ENCODE results near the gene GJA4.

GJA4 gene

DNA sequence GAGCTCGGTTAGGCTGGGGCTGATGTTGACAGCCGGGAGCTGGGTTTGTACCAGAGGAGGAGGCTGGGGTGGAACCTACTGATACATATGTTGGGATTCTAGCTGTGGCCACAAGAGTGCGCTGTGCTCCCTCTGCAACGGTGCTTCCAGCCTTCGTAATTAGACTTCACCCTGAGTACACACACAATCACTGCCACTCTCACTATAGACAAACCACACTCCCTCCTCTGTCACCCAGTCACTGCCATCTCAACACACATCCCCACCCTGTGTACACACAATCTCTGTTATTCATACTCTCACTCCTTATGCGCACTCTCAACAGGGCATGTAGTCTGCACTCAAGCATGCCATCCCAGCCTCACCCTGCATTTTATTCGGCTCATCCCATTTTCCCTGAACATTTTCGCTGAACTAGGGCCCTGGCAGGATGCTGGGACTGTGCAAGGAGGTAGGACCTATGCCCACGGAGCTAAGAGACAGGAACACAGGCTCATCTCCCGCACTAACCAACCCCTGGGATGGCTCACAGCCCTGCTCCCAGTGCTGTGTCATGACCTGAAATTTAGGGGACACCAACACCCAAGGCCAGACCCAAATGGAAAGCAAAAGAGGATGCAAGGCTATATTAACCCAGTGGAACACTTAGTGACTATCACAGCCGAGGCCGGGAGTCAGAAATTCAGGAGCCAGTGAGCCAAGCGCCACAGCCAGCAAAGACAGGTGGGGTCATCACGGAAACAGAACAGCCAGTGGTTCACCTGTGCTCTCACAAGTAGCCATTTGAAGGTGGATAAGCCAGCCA, 6.1 kb upstream of the GJA4 start:
- no peak for TF ChIP-seq MYC (IDR thresholded peaks at IDR 0.05; ENCODE audit: low read depth, low read length)
- TF ChIP-seq, protein P1, sequence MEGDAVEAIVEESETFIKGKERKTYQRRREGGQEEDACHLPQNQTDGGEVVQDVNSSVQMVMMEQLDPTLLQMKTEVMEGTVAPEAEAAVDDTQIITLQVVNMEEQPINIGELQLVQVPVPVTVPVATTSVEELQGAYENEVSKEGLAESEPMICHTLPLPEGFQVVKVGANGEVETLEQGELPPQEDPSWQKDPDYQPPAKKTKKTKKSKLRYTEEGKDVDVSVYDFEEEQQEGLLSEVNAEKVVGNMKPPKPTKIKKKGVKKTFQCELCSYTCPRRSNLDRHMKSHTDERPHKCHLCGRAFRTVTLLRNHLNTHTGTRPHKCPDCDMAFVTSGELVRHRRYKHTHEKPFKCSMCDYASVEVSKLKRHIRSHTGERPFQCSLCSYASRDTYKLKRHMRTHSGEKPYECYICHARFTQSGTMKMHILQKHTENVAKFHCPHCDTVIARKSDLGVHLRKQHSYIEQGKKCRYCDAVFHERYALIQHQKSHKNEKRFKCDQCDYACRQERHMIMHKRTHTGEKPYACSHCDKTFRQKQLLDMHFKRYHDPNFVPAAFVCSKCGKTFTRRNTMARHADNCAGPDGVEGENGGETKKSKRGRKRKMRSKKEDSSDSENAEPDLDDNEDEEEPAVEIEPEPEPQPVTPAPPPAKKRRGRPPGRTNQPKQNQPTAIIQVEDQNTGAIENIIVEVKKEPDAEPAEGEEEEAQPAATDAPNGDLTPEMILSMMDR (IDR thresholded peaks at IDR 0.05; ENCODE audit: low read depth, low read length), result peak; percentile 87
- no peak overlapping the region for H3K4me3 ChIP-seq (ENCODE audit: low read depth, low read length)
- DNase-seq (ENCODE audit: low read depth), result peak; percentile 71

DNA sequence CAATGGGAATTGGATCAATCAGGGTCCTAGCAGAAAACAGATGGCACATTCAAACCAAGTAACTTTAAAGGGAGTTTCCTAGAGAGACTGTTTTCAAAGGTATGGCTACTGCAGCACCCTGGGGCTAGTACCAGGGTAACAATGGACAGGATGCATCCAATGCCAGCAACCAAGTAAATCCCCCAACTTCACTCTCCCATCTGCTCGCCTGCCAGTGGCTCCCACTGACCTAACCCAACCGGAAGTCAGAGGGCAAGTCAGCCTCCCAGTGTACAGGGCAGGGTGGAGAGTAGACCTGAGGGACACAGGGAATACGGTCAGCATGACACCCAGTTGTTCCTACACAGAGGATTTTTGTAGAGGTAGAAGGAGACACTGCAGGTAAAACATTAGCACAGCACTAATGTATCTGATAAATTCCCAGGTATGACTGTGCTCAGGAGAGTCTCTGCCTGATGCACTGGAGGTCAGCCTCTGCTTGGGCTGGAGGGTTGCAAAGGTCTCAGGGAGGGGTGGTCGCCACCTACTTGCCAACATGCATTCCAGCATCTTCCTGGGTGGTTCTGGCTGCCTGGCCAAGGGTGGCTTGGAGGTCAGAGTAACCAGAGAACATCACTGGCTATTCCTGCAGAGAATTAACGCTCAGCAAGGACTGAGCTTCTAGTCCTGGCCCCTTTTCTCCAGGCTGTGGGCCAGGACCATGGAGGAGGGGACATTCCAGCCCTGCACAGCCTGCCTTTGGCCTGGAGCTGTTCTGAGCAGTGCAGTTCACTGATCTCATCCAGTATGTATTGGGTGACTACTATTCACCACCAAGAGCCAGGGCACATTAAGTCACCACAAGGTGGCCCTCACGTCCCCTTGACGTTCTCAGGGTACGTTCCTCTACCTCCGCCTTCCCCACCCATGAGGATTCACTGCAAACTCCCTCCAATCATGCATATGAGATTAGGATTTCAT, 5.1 kb upstream of the GJA4 start:
- DNase-seq (ENCODE audit: low read depth), result peak; percentile 62
- TF ChIP-seq, protein P1 (IDR thresholded peaks at IDR 0.05; ENCODE audit: low read depth, low read length), result peak; percentile 56
- TF ChIP-seq, protein P2, sequence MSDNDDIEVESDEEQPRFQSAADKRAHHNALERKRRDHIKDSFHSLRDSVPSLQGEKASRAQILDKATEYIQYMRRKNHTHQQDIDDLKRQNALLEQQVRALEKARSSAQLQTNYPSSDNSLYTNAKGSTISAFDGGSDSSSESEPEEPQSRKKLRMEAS (IDR thresholded peaks at IDR 0.05; ENCODE audit: low read depth, low read length), result no peak
- no peak overlapping the region for H3K4me3 ChIP-seq (ENCODE audit: low read depth, low read length)

DNA sequence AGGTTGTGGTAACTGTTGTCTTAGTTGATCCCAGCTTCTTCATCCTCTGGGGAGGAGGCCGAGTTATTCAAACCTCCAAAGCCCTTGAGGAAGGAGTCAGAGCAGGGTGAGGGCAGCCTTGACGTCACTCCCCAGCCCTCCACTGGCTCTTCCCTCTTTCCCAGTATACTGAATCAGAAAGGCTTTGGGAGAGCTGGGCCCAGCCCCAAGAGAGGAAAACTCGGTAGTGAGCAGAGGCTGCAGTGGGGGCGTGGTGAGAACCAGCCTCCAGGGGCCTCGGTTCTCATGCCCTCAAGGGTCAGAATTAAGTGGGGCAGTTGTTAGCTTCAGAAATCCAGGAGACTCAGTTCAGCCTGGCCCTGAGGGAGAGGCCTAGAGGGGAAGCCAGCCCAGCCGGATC, 1.8 kb upstream of the GJA4 start:
- no peak for TF ChIP-seq MYC (IDR thresholded peaks at IDR 0.05; ENCODE audit: low read depth, low read length)
- no peak for DNase-seq (ENCODE audit: low read depth)
- H3K4me3 ChIP-seq (ENCODE audit: low read depth, low read length), result no peak overlapping the region

DNA sequence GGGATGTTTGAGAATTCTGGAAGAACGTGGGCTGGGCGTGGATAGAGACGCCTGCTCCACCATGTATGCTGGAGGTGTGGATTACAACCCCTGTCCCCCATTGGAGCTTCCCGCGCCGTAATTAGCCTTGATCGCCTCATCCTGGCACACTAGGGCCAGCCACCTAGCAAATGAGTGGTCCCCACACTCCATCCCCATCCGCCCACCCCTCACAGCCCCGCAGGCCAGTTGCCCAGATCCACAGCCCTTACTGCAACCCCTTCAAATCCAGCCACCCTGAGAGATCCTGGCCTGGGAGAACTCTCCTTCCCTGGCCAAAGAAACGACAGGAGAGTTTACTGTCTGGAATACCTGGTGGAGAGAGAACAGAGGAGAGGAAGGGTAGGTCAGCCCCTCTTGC, 375 bp upstream of the GJA4 start:
- DNase-seq (ENCODE audit: low read depth), result no peak
- TF ChIP-seq MYC (IDR thresholded peaks at IDR 0.05; ENCODE audit: low read depth, low read length), result no peak
- TF ChIP-seq, protein P1 (IDR thresholded peaks at IDR 0.05; ENCODE audit: low read depth, low read length), result no peak
- TF ChIP-seq, protein P2 (IDR thresholded peaks at IDR 0.05; ENCODE audit: low read depth, low read length), result no peak
- no peak for TF ChIP-seq POLR2A (IDR thresholded peaks at IDR 0.05; ENCODE audit: extremely low read depth, insufficient read length)
- H3K4me3 ChIP-seq (ENCODE audit: low read depth, low read length), result no peak overlapping the region

DNA sequence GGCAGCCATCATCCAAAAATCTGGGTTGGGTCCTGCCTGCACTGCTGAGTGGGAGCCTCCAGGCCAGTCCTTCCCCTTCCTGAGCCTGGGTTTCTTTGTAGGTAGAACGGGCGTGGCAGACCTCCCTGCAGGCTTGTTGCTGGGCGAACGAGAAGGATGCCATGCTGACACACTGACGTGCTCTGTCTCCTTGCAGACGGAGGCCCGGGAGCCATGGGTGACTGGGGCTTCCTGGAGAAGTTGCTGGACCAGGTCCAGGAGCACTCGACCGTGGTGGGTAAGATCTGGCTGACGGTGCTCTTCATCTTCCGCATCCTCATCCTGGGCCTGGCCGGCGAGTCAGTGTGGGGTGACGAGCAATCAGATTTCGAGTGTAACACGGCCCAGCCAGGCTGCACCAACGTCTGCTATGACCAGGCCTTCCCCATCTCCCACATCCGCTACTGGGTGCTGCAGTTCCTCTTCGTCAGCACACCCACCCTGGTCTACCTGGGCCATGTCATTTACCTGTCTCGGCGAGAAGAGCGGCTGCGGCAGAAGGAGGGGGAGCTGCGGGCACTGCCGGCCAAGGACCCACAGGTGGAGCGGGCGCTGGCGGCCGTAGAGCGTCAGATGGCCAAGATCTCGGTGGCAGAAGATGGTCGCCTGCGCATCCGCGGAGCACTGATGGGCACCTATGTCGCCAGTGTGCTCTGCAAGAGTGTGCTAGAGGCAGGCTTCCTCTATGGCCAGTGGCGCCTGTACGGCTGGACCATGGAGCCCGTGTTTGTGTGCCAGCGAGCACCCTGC, 1.4 kb downstream of the GJA4 start:
- no peak overlapping the region for H3K4me3 ChIP-seq (ENCODE audit: low read depth, low read length)
- TF ChIP-seq, protein P1 (IDR thresholded peaks at IDR 0.05; ENCODE audit: low read depth, low read length), result no peak
- TF ChIP-seq POLR2A (IDR thresholded peaks at IDR 0.05; ENCODE audit: extremely low read depth, insufficient read length) (no peak), MYC (IDR thresholded peaks at IDR 0.05; ENCODE audit: low read depth, low read length) (no peak)
- TF ChIP-seq, protein P2 (IDR thresholded peaks at IDR 0.05; ENCODE audit: low read depth, low read length), result no peak
- no peak for DNase-seq (ENCODE audit: low read depth)

DNA sequence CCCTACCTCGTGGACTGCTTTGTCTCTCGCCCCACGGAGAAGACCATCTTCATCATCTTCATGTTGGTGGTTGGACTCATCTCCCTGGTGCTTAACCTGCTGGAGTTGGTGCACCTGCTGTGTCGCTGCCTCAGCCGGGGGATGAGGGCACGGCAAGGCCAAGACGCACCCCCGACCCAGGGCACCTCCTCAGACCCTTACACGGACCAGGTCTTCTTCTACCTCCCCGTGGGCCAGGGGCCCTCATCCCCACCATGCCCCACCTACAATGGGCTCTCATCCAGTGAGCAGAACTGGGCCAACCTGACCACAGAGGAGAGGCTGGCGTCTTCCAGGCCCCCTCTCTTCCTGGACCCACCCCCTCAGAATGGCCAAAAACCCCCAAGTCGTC, 2.0 kb downstream of the GJA4 start:
- H3K4me3 ChIP-seq (ENCODE audit: low read depth, low read length), result no peak overlapping the region
- TF ChIP-seq, protein P1 (IDR thresholded peaks at IDR 0.05; ENCODE audit: low read depth, low read length), result no peak
- no peak for TF ChIP-seq MYC (IDR thresholded peaks at IDR 0.05; ENCODE audit: low read depth, low read length)
- TF ChIP-seq, protein P2 (IDR thresholded peaks at IDR 0.05; ENCODE audit: low read depth, low read length), result no peak
- no peak for TF ChIP-seq POLR2A (IDR thresholded peaks at IDR 0.05; ENCODE audit: extremely low read depth, insufficient read length)
- DNase-seq (ENCODE audit: low read depth), result no peak

Measured in NB4 (cell line).